ENCODE measurements around the gene NUCKS1. TPM values are rescaled to one million over a fixed set of nuclear protein-coding genes. Genes with fewer than 3 reads are reported as not detected.

The NUCKS1 gene
- polyA plus RNA-seq, 1 donor from 2014 or later, result 14.6 TPM

- peak overlapping the region; percentile 90 to 99 (median 98) for H3K27ac Mint-ChIP-seq
- H3K27me3 Mint-ChIP-seq, result peaks cover 2% of the 10 kb centered on the region
- H3K4me1 Mint-ChIP-seq, result peaks cover 54 to 68% (median 54%) of the 10 kb centered on the region in 3 donors
- H3K36me3 Mint-ChIP-seq, result no peaks in the 10 kb centered on the region
- no peaks in the 10 kb centered on the region for H3K9me3 Mint-ChIP-seq
- peak overlapping the region; percentile 72 to 92 (median 81) for H3K4me3 Mint-ChIP-seq
Observed at GRCh38 chr1:205668951-205669340, 81.0 kb downstream of the NUCKS1 start.

- no peaks in the 10 kb centered on the region for H3K36me3 Mint-ChIP-seq
- peaks cover 50 to 66% (median 54%) of the 10 kb centered on the region in 3 donors for H3K4me1 Mint-ChIP-seq
- peak overlapping the region; percentile 90 to 99 (median 98) for H3K27ac Mint-ChIP-seq
- H3K27me3 Mint-ChIP-seq, result peaks cover 2% of the 10 kb centered on the region
- H3K9me3 Mint-ChIP-seq, result no peaks in the 10 kb centered on the region
- H3K4me3 Mint-ChIP-seq, result peak overlapping the region; percentile 60 to 92 (median 80)
Observed at GRCh38 chr1:205667909-205668643, 81.9 kb downstream of the NUCKS1 start.

- H3K27ac Mint-ChIP-seq, result peak overlapping the region; percentile 91 to 97 (median 95)
- H3K4me3 Mint-ChIP-seq, result peak overlapping the region in 3 of 4 donors; percentile 58 to 89 (median 65)
- peaks cover 41 to 52% (median 45%) of the 10 kb centered on the region in 3 donors for H3K4me1 Mint-ChIP-seq
- no peaks in the 10 kb centered on the region for H3K9me3 Mint-ChIP-seq
- H3K27me3 Mint-ChIP-seq, result peaks cover 2% of the 10 kb centered on the region
- no peaks in the 10 kb centered on the region for H3K36me3 Mint-ChIP-seq
Observed at GRCh38 chr1:205666372-205667166, 83.4 kb downstream of the NUCKS1 start.

GRCh38 chr1:205665201-205666045 is 84.6 kb downstream of the NUCKS1 start:
- Mint-ChIP-seq H3K36me3 (no peaks in the 10 kb centered on the region), H3K4me1 (peaks cover 40 to 49% (median 46%) of the 10 kb centered on the region in 3 donors), H3K27ac (peak overlapping the region; percentile 91 to 97 (median 95)), H3K4me3 (peak overlapping the region; percentile 53 to 89 (median 62)), H3K9me3 (no peaks in the 10 kb centered on the region), H3K27me3 (peaks cover 2% of the 10 kb centered on the region)

GRCh38 chr1:205664399-205665017 is 85.5 kb downstream of the NUCKS1 start:
- no peaks in the 10 kb centered on the region for H3K9me3 Mint-ChIP-seq
- peaks cover 40 to 51% (median 46%) of the 10 kb centered on the region in 3 donors for H3K4me1 Mint-ChIP-seq
- H3K27ac Mint-ChIP-seq, result peak overlapping the region; percentile 91 to 95 (median 94)
- no peaks in the 10 kb centered on the region for H3K36me3 Mint-ChIP-seq
- H3K4me3 Mint-ChIP-seq, result peak overlapping the region in 2 of 4 donors; percentile 65 to 89
- H3K27me3 Mint-ChIP-seq, result peaks cover 2% of the 10 kb centered on the region

- Mint-ChIP-seq H3K4me1 (peaks cover 38 to 50% (median 46%) of the 10 kb centered on the region in 3 donors), H3K9me3 (no peaks in the 10 kb centered on the region), H3K27ac (peak overlapping the region; percentile 53 to 76 (median 73)), H3K36me3 (no peaks in the 10 kb centered on the region), H3K27me3 (peaks cover 1% of the 10 kb centered on the region), H3K4me3 (no peak overlapping the region)
Observed at GRCh38 chr1:205663286-205663936, 86.6 kb downstream of the NUCKS1 start.

Other genes starting within 250 kb of the NUCKS1 start
- 0.95 TPM for gene CDK18, start 245.5 kb downstream of the NUCKS1 start, polyA plus RNA-seq
- 4.7 TPM for gene ELK4, start 118.2 kb downstream of the NUCKS1 start, polyA plus RNA-seq
- gene SLC45A3, start 69.7 kb downstream of the NUCKS1 start, polyA plus RNA-seq, result 1.9 TPM
- gene RAB29, start 25.3 kb upstream of the NUCKS1 start, polyA plus RNA-seq, result 92.2 TPM
- 10.9 TPM for gene SLC41A1, start 63.0 kb upstream of the NUCKS1 start, polyA plus RNA-seq
- 2.0 TPM for gene PM20D1, start 100.0 kb upstream of the NUCKS1 start, polyA plus RNA-seq
- not detected for gene SLC26A9, start 193.3 kb upstream of the NUCKS1 start, polyA plus RNA-seq

Measured in IgD-negative memory B cell (primary cell).